Fibroblast of gingiva (primary cell): ENCODE results near the gene BRD4.

Experiments
- DNase-seq: peaks from one replicate; pipeline ENCODE4 v3.0.0-alpha.2; 2011; ENCODE audit warnings: low read depth

Gene BRD4

GRCh38 chr19:15222738-15223648, 109.3 kb downstream of the BRD4 start:
- DNase-seq = peak; percentile 98

- no peak for DNase-seq
Observed at GRCh38 chr19:15220833-15221232, 111.5 kb downstream of the BRD4 start.

- no peak for DNase-seq
Observed at GRCh38 chr19:15218501-15218900, 113.8 kb downstream of the BRD4 start.

GRCh38 chr19:15216363-15216762, 116.0 kb downstream of the BRD4 start:
- no peak for DNase-seq

- DNase-seq = peak; percentile 65
Observed at GRCh38 chr19:15213715-15214381, 118.5 kb downstream of the BRD4 start.

GRCh38 chr19:15212711-15213110, 119.6 kb downstream of the BRD4 start:
- no peak for DNase-seq

- peak; percentile 93 for DNase-seq
Observed at GRCh38 chr19:15210323-15210781, 122.0 kb downstream of the BRD4 start.

GRCh38 chr19:15201374-15202023, 130.8 kb downstream of the BRD4 start:
- DNase-seq = no peak

GRCh38 chr19:15200553-15201364, 131.6 kb downstream of the BRD4 start, which contains the start of gene NOTCH3:
Gene NOTCH3 (minus strand): TSS chr19:15200995. CDS start chr19:15200905, 90 bp downstream.
- no peak for DNase-seq

GRCh38 chr19:15199661-15200552, 132.4 kb downstream of the BRD4 start:
- no peak for DNase-seq

GRCh38 chr19:15198951-15199660, 133.2 kb downstream of the BRD4 start:
- DNase-seq = no peak

GRCh38 chr19:15197942-15198341, 134.4 kb downstream of the BRD4 start:
- DNase-seq = no peak

- peak; percentile 26 for DNase-seq
Observed at GRCh38 chr19:15197275-15197941, 134.9 kb downstream of the BRD4 start.

GRCh38 chr19:15196360-15197005, 135.9 kb downstream of the BRD4 start:
- DNase-seq = no peak

GRCh38 chr19:15195371-15196334, 136.7 kb downstream of the BRD4 start:
- DNase-seq = peak; percentile 30

GRCh38 chr19:15194938-15195337, 137.4 kb downstream of the BRD4 start:
- DNase-seq = no peak

- DNase-seq = no peak
Observed at GRCh38 chr19:15191982-15192381, 140.4 kb downstream of the BRD4 start.

- DNase-seq = no peak
Observed at GRCh38 chr19:15191514-15191913, 140.8 kb downstream of the BRD4 start.
